22Rv1 (cell line): Measurements from ENCODE around the gene DLGAP3.

Experiments used
- CTCF ChIP-seq: fragments of 450-650 bp; IDR thresholded peaks from 2 replicates; pipeline ENCODE4 v1.5.1; 2017; ENCODE audit warnings: mild to moderate bottlenecking
- ZFX ChIP-seq: fragments of 450-650 bp; IDR thresholded peaks from 2 replicates; pipeline ENCODE4 v1.6.1; 2017; ENCODE audit warnings: antibody characterized with exemption, borderline replicate concordance

- TF ChIP-seq CTCF (no peak), ZFX (no peak)
Measured at GRCh38 chr1:34884961-34885360, 44.5 kb downstream of the DLGAP3 start.
